ENCODE data around the gene PRDM16. TPM values are rescaled to one million over a fixed set of nuclear protein-coding genes. Genes with fewer than 3 reads are reported as not detected.

Gene PRDM16
- total RNA-seq, 1 donor from 2014 or later, result 0.43 TPM

DNA sequence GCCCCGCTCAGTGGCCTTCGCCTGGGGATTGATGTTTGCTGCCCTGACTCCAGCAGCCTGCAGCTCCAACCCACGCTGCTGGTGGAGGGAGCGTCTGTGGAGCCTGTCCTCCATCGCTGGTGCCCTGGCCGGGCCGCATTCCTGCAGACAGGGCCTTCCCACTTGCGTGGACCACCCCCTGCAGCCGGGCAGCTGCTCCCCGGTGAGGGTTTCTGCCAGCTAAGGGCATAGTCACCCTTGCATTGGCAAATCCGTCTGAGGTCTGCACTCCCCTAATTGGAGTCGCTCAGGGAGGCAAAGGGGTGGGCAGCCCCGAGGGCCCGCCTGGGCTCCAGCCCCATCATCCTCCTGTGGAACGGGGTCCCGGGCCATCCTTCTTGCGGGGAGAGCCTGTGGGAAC lies 43.5 kb downstream of the PRDM16 start:
- Histone ChIP-seq H3K79me2 (ENCODE audit: insufficient read depth, low read length) (peaks cover 28% of the 10 kb centered on the region), H3K9ac (ENCODE audit: low read length) (no peak overlapping the region), H4K20me1 (ENCODE audit: insufficient read depth, low read length) (peaks cover 64% of the 10 kb centered on the region), H3K4me2 (ENCODE audit: low read length) (no peak overlapping the region), H3K27me3 (ENCODE audit: insufficient read depth, low read length) (no peaks in the 10 kb centered on the region), H3K4me3 (ENCODE audit: insufficient read depth, low read depth, low read length) (no peak overlapping the region), H3K4me1 (ENCODE audit: insufficient read depth, low read length) (no peaks in the 10 kb centered on the region), H3K27ac (ENCODE audit: low read depth, low read length) (no peak overlapping the region), H2AFZ (ENCODE audit: low read depth, low read length) (no peak overlapping the region), H3K36me3 (ENCODE audit: insufficient read depth, low read length) (no peaks in the 10 kb centered on the region), H3K9me3 (ENCODE audit: insufficient read depth, low read depth, low read length) (no peaks in the 10 kb centered on the region)
- TF ChIP-seq, protein P1, sequence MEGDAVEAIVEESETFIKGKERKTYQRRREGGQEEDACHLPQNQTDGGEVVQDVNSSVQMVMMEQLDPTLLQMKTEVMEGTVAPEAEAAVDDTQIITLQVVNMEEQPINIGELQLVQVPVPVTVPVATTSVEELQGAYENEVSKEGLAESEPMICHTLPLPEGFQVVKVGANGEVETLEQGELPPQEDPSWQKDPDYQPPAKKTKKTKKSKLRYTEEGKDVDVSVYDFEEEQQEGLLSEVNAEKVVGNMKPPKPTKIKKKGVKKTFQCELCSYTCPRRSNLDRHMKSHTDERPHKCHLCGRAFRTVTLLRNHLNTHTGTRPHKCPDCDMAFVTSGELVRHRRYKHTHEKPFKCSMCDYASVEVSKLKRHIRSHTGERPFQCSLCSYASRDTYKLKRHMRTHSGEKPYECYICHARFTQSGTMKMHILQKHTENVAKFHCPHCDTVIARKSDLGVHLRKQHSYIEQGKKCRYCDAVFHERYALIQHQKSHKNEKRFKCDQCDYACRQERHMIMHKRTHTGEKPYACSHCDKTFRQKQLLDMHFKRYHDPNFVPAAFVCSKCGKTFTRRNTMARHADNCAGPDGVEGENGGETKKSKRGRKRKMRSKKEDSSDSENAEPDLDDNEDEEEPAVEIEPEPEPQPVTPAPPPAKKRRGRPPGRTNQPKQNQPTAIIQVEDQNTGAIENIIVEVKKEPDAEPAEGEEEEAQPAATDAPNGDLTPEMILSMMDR (IDR thresholded peaks at IDR 0.05; ENCODE audit: insufficient read depth, low read depth, low read length), result no peak
- no peak for TF ChIP-seq EZH2 (IDR thresholded peaks at IDR 0.05; ENCODE audit: insufficient read depth, low read length)
- H3K4me1 Mint-ChIP-seq (ENCODE audit: low read depth, unreplicated experiment), result no peaks in the 10 kb centered on the region
- DNase-seq (ENCODE audit: low read depth) (no peak), FAIRE-seq (no peak)
- H3K36me3 Mint-ChIP-seq (ENCODE audit: low read depth, unreplicated experiment), result no peaks in the 10 kb centered on the region
- H3K27me3 Mint-ChIP-seq (ENCODE audit: low read depth, unreplicated experiment), result peaks cover 35% of the 10 kb centered on the region
- peaks cover 2% of the 10 kb centered on the region for H3K9me3 Mint-ChIP-seq (ENCODE audit: unreplicated experiment)
- no peak overlapping the region for H3K27ac Mint-ChIP-seq (ENCODE audit: unreplicated experiment)
- H3K4me3 Mint-ChIP-seq (ENCODE audit: unreplicated experiment), result no peak overlapping the region

DNA sequence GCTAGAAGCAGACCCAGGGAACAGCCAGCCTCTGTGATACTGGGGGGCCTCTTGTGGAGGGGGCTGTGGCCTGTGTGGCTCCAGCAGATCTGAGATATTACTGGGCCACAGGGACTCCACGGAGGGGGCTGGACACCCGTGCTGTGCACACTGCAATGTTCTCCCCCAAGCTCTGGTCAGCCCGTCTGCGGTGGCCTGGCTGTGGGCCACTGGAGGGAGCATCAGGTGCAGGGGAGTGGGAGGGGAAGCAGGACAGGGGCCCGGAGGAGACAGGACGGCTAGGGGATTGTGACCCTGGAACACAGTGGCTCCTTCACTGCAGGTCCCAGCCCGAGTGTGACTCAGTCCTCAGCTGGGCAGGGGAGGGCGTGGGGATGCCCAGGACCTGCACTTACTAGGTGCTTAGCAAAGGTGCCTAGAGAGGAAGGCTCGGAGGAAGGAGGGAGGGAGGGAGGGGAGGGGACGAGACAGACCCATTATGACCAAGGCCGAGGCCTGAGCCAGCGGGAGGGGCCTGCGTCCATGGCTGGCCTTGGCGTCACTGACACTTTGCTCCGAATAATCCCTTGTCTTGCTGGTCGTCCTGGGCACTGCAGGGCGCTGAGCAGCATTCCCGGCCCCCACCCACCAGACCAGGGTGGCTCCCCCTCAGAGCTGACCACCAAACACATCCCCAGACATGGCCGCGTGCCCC lies 44.2 kb downstream of the PRDM16 start:
- Histone ChIP-seq H3K4me3 (ENCODE audit: insufficient read depth, low read depth, low read length) (no peak overlapping the region), H3K9ac (ENCODE audit: low read length) (no peak overlapping the region), H2AFZ (ENCODE audit: low read depth, low read length) (no peak overlapping the region), H3K4me1 (ENCODE audit: insufficient read depth, low read length) (no peaks in the 10 kb centered on the region), H3K36me3 (ENCODE audit: insufficient read depth, low read length) (no peaks in the 10 kb centered on the region), H3K27ac (ENCODE audit: low read depth, low read length) (no peak overlapping the region), H4K20me1 (ENCODE audit: insufficient read depth, low read length) (peaks cover 64% of the 10 kb centered on the region), H3K79me2 (ENCODE audit: insufficient read depth, low read length) (peaks cover 29% of the 10 kb centered on the region), H3K4me2 (ENCODE audit: low read length) (no peak overlapping the region), H3K9me3 (ENCODE audit: insufficient read depth, low read depth, low read length) (no peaks in the 10 kb centered on the region), H3K27me3 (ENCODE audit: insufficient read depth, low read length) (no peaks in the 10 kb centered on the region)
- H3K4me3 Mint-ChIP-seq (ENCODE audit: unreplicated experiment), result no peak overlapping the region
- H3K27ac Mint-ChIP-seq (ENCODE audit: unreplicated experiment), result no peak overlapping the region
- TF ChIP-seq, protein P1 (IDR thresholded peaks at IDR 0.05; ENCODE audit: insufficient read depth, low read depth, low read length), result no peak
- TF ChIP-seq EZH2 (IDR thresholded peaks at IDR 0.05; ENCODE audit: insufficient read depth, low read length), result no peak
- peaks cover 30% of the 10 kb centered on the region for H3K27me3 Mint-ChIP-seq (ENCODE audit: low read depth, unreplicated experiment)
- FAIRE-seq (no peak), DNase-seq (ENCODE audit: low read depth) (no peak)
- H3K9me3 Mint-ChIP-seq (ENCODE audit: unreplicated experiment), result peaks cover 2% of the 10 kb centered on the region
- no peaks in the 10 kb centered on the region for H3K36me3 Mint-ChIP-seq (ENCODE audit: low read depth, unreplicated experiment)
- H3K4me1 Mint-ChIP-seq (ENCODE audit: low read depth, unreplicated experiment), result no peaks in the 10 kb centered on the region

DNA sequence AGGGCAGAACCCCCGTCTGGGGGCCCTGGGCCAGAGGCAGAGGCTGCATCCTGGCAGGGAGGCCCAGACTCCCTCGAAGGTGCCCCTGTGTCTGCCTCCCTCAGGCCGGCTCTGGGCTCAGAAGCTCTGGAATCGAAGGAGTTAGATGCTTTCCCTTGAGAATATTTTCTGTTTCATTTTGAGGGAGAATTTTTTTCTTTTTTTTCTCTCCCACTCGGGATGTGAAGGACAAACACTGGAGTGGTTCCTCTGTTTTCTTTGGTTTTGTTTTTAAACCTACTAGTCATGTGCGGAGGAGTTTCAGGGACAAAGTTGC lies 44.7 kb downstream of the PRDM16 start:
- Mint-ChIP-seq H3K27me3 (ENCODE audit: low read depth, unreplicated experiment) (peaks cover 28% of the 10 kb centered on the region), H3K27ac (ENCODE audit: unreplicated experiment) (no peak overlapping the region), H3K36me3 (ENCODE audit: low read depth, unreplicated experiment) (no peaks in the 10 kb centered on the region), H3K4me3 (ENCODE audit: unreplicated experiment) (no peak overlapping the region), H3K4me1 (ENCODE audit: low read depth, unreplicated experiment) (no peaks in the 10 kb centered on the region), H3K9me3 (ENCODE audit: unreplicated experiment) (no peaks in the 10 kb centered on the region)
- H3K4me1 ChIP-seq (ENCODE audit: insufficient read depth, low read length), result no peaks in the 10 kb centered on the region
- H3K36me3 ChIP-seq (ENCODE audit: insufficient read depth, low read length), result no peaks in the 10 kb centered on the region
- H3K9me3 ChIP-seq (ENCODE audit: insufficient read depth, low read depth, low read length), result no peaks in the 10 kb centered on the region
- no peak for DNase-seq (ENCODE audit: low read depth)
- TF ChIP-seq EZH2 (IDR thresholded peaks at IDR 0.05; ENCODE audit: insufficient read depth, low read length), result no peak
- TF ChIP-seq, protein P1 (IDR thresholded peaks at IDR 0.05; ENCODE audit: insufficient read depth, low read depth, low read length), result no peak
- H3K9ac ChIP-seq (ENCODE audit: low read length), result no peak overlapping the region
- peaks cover 29% of the 10 kb centered on the region for H3K79me2 ChIP-seq (ENCODE audit: insufficient read depth, low read length)
- no peak overlapping the region for H3K4me2 ChIP-seq (ENCODE audit: low read length)
- no peak overlapping the region for H3K27ac ChIP-seq (ENCODE audit: low read depth, low read length)
- no peak for FAIRE-seq
- no peaks in the 10 kb centered on the region for H3K27me3 ChIP-seq (ENCODE audit: insufficient read depth, low read length)
- H2AFZ ChIP-seq (ENCODE audit: low read depth, low read length), result no peak overlapping the region
- no peak overlapping the region for H3K4me3 ChIP-seq (ENCODE audit: insufficient read depth, low read depth, low read length)
- peaks cover 70% of the 10 kb centered on the region for H4K20me1 ChIP-seq (ENCODE audit: insufficient read depth, low read length)

Measured in astrocyte (in vitro differentiated cells and primary cell).